Gastroesophageal sphincter (tissue), 4 donors: ENCODE results near the gene DMD. TPM values are rescaled to one million over a fixed set of nuclear protein-coding genes. Genes with fewer than 3 reads are reported as not detected.

ENCODE experiments used
- ATAC-seq: fragments of 150-250 bp; one replicate; pipeline ENCODE4 v1.9.1; 2016; ENCODE audit warnings: mild to moderate bottlenecking, moderate library complexity
- H3K27ac ChIP-seq, 4 donors: fragments of 200-600 bp; sonication (generic) in 3 of 4; 1 replicate in 3 of 4; 2 replicates in 1 of 4; pipeline ENCODE4 v1.5.1; 2016 to 2019
- H3K27me3 ChIP-seq: fragments of 200-600 bp; sonication (generic); one replicate; pipeline ENCODE4 v1.5.1; 2019
- H3K36me3 ChIP-seq, 2 donors: fragments of 200-600 bp; sonication (generic); one replicate each; pipeline ENCODE4 v1.5.1; 2019; ENCODE audit warnings: control low read depth in 1 of 2
- H3K4me1 ChIP-seq, 3 donors: fragments of 200-600 bp; sonication (generic); 1 replicate in 2 of 3; 2 replicates in 1 of 3; pipeline ENCODE4 v1.5.1; 2016 to 2019; ENCODE audit warnings: control low read depth in 2 of 3
- H3K4me3 ChIP-seq, 2 donors: fragments of 200-600 bp; sonication (generic); one replicate each; pipeline ENCODE4 v1.5.1; 2019; ENCODE audit warnings: mild to moderate bottlenecking in 1 of 2, moderate library complexity in 1 of 2
- H3K9me3 ChIP-seq, 3 donors: fragments of 200-600 bp; sonication (generic); one replicate each; pipeline ENCODE4 v1.5.1; 2017 to 2019; ENCODE audit warnings: control low read depth in 2 of 3
- CTCF ChIP-seq, 4 experiments: fragments of 200-600 bp in 2 of 4; fragments of 450-650 bp in 2 of 4; sonication (generic) in 1 of 4; IDR thresholded peaks; one replicate each; pipeline ENCODE4 v1.5.1; 2017 to 2019; ENCODE audit warnings: antibody characterized with exemption in 4 of 4, mild to moderate bottlenecking in 2 of 4, moderate library complexity in 2 of 4
- EP300 ChIP-seq: sonication (generic); formaldehyde crosslinking; IDR thresholded peaks from one replicate; pipeline ENCODE4 v1.6.1; 2017; ENCODE audit warnings: antibody characterized with exemption, mild to moderate bottlenecking
- POLR2A ChIP-seq, 2 donors: fragments of 450-650 bp; IDR thresholded peaks; one replicate each; pipeline ENCODE4 v1.6.1; 2017; ENCODE audit warnings: antibody characterized with exemption in 2 of 2, mild to moderate bottlenecking in 2 of 2, moderate library complexity in 1 of 2
- POLR2AphosphoS5 ChIP-seq: sonication (generic); formaldehyde crosslinking; IDR thresholded peaks from one replicate; pipeline ENCODE4 v1.6.1; 2017; ENCODE audit warnings: antibody characterized with exemption
- WGBS, 2 donors: methylation state at CpG; one replicate each; pipeline ENCODE4 v1.1.5; 2018; ENCODE audit warnings: low coverage in 1 of 2; 5-methylcytosine and 5-hydroxymethylcytosine counted together
- total RNA-seq, 4 donors: library from RNA; depleted of rRNA; stranded (reverse); fragments of >200 nt; gene quantifications; one replicate each; pipeline ENCODE4 v1.1.0, GENCODE V29; 2016

Gene DMD
- total RNA-seq, 4 donors from 2014 or later = 111 to 225 (median 183) TPM

DNA sequence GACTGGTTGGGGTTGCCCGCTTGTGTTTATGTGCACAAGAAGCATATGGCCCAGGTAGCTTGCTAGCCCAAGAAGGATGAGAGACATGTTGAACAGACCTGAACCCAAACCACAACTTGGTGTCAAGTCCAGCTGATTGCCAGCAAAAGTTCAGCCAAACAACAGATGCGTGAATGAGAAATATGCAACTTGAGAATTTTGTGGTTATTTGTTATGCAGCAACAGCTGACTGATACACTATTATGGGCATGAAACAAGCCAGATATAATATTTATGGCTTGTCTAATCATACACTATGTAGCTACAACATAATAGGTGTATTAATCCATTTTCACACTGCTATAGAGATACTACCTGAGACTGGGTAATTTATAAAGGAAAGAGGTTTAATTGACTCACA lies 2073.2 kb downstream of the DMD start:
- no peak for TF ChIP-seq EP300
- no peak for TF ChIP-seq POLR2A (IDR thresholded peaks at IDR 0.05)
- TF ChIP-seq POLR2AphosphoS5 = no peak
- no peak for TF ChIP-seq CTCF (IDR thresholded peaks at IDR 0.05)
- no peak for ATAC-seq
- Histone ChIP-seq H3K4me3 (no peak overlapping the region), H3K27ac (no peak overlapping the region), H3K4me1 (no peaks in the 10 kb centered on the region), H3K9me3 (no peaks in the 10 kb centered on the region), H3K36me3 (peaks cover 0 to 21% of the 10 kb centered on the region in 2 donors), H3K27me3 (no peaks in the 10 kb centered on the region)
- 100% methylated on average over 1 of the region's 2 CpGs; no CpG with 5 or more reads in 1 of the 2 donors for WGBS, 2 donors

DNA sequence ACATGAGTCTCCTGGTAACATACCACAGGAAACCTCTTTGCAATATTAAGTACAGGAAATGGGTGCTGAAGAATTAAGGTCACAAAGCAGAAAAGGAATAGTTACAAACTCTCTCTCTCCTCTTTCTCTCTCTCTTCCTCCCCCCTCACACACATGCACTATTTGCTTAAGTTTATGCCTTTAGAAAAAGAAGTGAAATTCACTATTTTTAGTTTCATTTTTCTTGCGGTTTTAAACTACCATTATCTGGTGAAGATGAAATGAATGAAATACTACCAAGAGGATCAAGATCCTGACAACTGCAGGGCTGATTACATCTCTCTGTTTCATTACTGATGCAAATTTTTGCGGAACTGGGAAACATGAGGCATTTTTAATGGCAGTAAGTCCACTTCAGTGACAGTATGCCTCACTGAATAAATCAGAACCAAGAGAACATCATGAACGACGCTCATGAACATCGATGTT lies 2075.2 kb downstream of the DMD start:
- Histone ChIP-seq H3K27me3 (no peaks in the 10 kb centered on the region), H3K4me3 (no peak overlapping the region), H3K27ac (no peak overlapping the region), H3K4me1 (no peaks in the 10 kb centered on the region), H3K36me3 (peaks cover 0 to 32% of the 10 kb centered on the region in 2 donors), H3K9me3 (no peaks in the 10 kb centered on the region)
- TF ChIP-seq CTCF (IDR thresholded peaks at IDR 0.05) = no peak
- TF ChIP-seq EP300 = no peak
- no peak for TF ChIP-seq POLR2AphosphoS5
- TF ChIP-seq POLR2A (IDR thresholded peaks at IDR 0.05) = no peak
- no peak for ATAC-seq
- WGBS, 2 donors = 79 to 85% methylated on average over 2 to 4 of the region's 5 CpGs

- no peak overlapping the region for H3K4me3 ChIP-seq
- no peaks in the 10 kb centered on the region for H3K9me3 ChIP-seq
- no peak for ATAC-seq
- WGBS, 2 donors = 69 to 79% methylated on average over 5 to 6 of the region's 7 CpGs
- H3K27ac ChIP-seq = no peak overlapping the region
- H3K36me3 ChIP-seq = peaks cover 0 to 22% of the 10 kb centered on the region in 2 donors
- no peaks in the 10 kb centered on the region for H3K27me3 ChIP-seq
- TF ChIP-seq EP300 = no peak
- no peak for TF ChIP-seq CTCF (IDR thresholded peaks at IDR 0.05)
- TF ChIP-seq POLR2AphosphoS5 = no peak
- no peak for TF ChIP-seq POLR2A (IDR thresholded peaks at IDR 0.05)
- H3K4me1 ChIP-seq = no peaks in the 10 kb centered on the region
Measured at GRCh38 chrX:31132821-31133241, 2078.5 kb downstream of the DMD start.

DNA sequence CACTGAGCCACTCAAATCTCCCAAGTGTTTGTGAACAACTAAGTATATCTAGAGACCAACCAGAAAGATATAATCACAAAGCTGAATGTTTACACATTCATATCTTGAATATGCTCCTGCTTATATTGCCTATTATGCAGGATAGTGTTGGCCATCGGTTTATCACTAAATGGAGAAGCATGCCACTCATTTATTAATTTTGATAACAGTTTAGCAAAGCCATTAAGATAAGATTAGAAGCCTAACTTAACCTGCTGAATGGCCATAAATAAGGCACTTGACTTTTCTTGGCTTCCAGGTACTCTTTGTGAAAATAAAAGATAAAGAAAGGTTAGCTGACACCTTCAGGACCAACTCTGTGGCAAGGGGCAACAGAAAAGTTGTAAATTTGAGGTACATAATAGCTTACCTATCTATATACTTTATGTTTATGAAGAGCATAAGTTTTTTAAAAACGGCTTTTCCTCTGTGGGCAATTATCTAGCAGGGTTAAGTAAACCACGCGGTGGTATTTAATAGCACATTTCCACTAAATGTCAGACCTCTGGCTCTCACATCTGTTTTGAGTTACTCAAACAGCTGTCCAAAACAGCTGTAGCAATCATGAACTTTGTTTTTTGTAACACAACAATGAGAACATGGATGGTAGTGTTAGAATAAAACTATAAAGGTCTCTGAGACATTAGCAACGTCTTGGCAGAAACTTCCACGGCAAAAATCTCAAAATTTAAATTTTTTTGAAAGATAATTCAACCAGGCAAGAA lies 2080.7 kb downstream of the DMD start:
- ATAC-seq = no peak
- no peak overlapping the region for H3K27ac ChIP-seq
- H3K4me3 ChIP-seq = no peak overlapping the region

More for the DNA sequence above, 2080.7 kb downstream of the DMD start:
- Histone ChIP-seq H3K36me3 (peaks cover 0 to 20% of the 10 kb centered on the region in 2 donors), H3K27me3 (no peaks in the 10 kb centered on the region), H3K4me1 (no peaks in the 10 kb centered on the region), H3K9me3 (no peaks in the 10 kb centered on the region)
- WGBS, 2 donors = 51 to 63% methylated on average over 6 of the region's 6 CpGs
- TF ChIP-seq POLR2A (IDR thresholded peaks at IDR 0.05) (no peak), CTCF (IDR thresholded peaks at IDR 0.05) (no peak), EP300 (no peak), POLR2AphosphoS5 (no peak)
